SK-MEL-5 (cell line): ENCODE data around the gene ESPN. TPM values are rescaled to one million over a fixed set of nuclear protein-coding genes. Genes with fewer than 3 reads are reported as not detected.
"Not testable (repeated sequence)": the region's sequence is repeated elsewhere in the genome, so short reads cannot be mapped to it uniquely, and the experiment has no call there.

ENCODE experiments used
- DNase-seq: peaks from one replicate; pipeline ENCODE4 v3.0.0-alpha.2; 2016; ENCODE audit warnings: low read depth, low spot score
- in situ Hi-C: cut with HindIII; loops from 2 replicates; pipeline ENCODE4 v1.10.0; 2016; ENCODE audit warnings: low sequenced_read_pairs, high pct_unique_total_duplicates, low pct_unique_long_range_greater_than_20kb
- total RNA-seq: library from RNA; depleted of rRNA; stranded (reverse); fragments of >200 nt; shearing (Covaris generic); gene quantifications from 2 replicates; pipeline ENCODE4 v1.2.3, GENCODE V29; 2014

The ESPN gene
- total RNA-seq, 1 experiment from 2014 or later = 0.40 TPM

- in situ Hi-C loops = no loop called here
- no peak for DNase-seq
Measured at GRCh38 chr1:6483761-6484117, 59.2 kb downstream of the ESPN start.

DNA sequence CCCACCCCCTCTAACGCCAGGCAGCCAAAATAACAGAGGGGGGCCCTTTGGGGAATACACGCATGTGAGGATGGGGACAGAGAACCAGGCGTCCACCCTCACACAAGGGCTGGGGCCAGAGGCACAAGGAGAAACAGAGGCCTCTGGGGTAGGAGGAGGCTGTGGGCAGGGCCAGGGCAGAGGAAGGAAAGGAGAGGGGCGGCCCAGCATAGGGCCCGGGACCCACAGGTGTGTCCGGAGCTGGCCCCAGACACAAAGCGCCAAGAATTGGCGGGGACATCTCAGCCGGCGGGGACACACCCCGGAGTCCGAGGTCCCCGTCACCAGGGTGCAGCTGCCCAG is 60.2 kb downstream of the ESPN start:
- in situ Hi-C loops = no loop called here
- no peak for DNase-seq

- DNase-seq = no peak
- in situ Hi-C loops = no loop called here
Measured at GRCh38 chr1:6485168-6486101, 60.9 kb downstream of the ESPN start.

GRCh38 chr1:6486433-6487011 is 61.9 kb downstream of the ESPN start:
- in situ Hi-C loops = no loop called here
- DNase-seq = peak; percentile 81

DNA sequence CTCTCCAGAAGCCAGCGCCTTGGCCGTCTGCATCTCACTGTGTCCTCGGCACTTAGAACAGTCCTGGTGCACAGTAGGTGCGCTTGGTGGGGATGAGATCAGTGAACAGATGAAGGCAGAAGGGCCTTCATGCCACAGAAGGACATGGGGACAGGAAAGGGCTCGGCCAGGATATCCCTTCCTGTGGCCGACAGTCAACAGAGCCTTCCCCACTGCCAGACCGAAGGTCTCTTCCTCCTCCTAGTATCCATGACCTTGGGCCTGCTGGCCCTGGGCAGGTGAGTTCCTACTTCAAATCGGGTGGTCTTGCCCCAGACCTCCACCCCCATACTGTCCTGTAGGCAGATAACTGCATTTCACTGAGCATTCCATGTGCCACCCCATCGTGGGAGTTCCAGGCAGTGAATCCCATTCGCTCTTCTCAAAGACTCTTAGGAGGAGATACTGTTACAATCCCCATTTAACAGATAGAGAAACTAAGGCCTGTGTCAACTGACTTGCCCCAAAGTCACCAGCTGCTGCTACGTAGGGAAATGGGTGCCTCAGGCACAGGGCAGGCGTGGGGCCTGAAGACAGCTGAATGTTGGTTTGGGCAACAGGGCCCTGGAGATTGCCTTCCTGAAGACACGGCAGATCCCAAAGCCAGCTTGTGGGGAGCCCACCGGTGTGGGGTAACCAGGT is 63.4 kb downstream of the ESPN start:
- in situ Hi-C loops = no loop called here
- no peak for DNase-seq

DNA sequence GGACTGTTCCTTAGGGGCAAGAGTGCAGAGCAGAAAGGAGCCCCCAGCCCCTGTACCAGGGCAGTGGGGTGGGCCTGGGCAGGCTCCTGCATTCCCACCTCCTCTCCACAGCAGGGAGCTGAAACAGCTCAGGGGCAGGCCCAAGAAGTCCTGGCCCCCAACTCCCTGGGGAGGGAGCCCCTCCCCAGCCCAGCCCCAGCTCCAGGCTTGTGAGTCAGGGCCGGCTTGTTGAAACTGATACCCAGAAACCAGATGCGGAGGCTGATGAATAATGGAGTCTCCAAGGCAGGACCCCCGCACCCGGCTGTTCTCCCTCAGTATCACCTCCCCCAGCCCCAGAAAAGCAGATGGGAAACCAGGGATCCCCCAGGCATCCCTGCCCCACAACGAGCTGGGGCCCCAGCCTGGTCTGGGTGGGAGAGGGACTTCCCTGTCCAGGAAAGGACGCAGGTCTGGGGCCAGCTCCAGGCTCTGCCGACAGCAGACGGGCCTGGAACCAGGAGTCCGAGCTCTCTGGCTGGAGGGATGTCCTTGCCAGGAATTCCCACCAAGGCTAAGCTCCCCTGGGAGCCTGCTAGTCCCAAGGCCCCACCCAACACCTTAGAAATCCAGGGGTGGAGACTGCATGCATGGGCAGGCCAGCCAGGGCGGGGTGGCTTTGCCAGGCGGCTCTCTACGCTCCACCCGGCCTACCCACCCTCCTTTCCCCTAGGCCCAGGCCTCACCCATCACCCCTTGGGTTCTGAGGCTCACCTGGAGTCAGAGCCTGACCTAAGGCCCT is 64.2 kb downstream of the ESPN start:
- no peak for DNase-seq
- in situ Hi-C loops = no loop called here

DNA sequence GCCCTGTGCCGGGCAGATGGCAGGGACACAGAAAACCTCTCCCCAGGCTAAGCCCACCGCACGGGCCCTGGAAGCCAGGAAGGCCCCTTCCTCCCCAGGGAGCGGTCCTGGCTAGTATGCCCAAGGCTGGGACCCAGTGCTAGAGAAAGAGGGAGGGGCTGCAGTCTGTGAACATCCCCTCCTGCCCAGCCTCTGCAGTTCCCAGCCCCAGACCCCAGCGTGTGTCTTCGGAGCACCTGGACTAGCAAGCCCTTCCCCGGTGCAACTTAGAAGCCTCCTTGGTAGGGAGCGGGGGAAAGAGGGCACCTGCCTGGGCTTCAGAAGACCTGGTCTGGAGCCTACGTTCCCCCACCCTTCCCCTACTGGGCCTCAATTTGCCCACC is 64.8 kb downstream of the ESPN start:
- no peak for DNase-seq
- in situ Hi-C loops = no loop called here

DNA sequence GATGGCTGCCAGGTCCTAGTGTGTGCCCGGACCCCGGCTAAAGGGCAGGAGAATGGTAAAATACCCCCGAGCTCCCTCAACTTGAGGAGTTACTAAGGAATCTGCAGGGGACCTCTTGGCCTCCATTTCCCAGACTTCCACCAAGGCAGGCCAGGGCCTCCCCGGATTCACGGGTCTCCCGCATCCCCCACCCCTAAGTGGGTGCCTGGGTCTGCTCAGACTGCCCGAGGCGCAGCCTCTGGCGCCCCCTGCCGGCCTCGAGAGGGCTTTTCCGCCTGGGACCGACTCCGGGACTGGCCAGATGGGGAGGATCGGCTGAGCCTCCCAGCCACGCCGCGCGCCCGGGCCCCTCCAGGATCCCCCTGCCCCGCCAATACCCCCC is 65.2 kb downstream of the ESPN start:
- in situ Hi-C loops = no loop called here

GRCh38 chr1:6490181-6491080 is 65.9 kb downstream of the ESPN start:
- peak; percentile 58 for DNase-seq

More for the DNA sequence above, 65.2 kb downstream of the ESPN start:
- peak; percentile 69 for DNase-seq

GRCh38 chr1:6491081-6491449 is 66.5 kb downstream of the ESPN start:
- DNase-seq = no peak
- in situ Hi-C loops = no loop called here

More at GRCh38 chr1:6490181-6491080, 65.9 kb downstream of the ESPN start:
- in situ Hi-C loops = no loop called here

GRCh38 chr1:6491480-6491962 is 66.9 kb downstream of the ESPN start, which contains the start of gene PLEKHG5:
TSS of gene PLEKHG5 (minus strand) at chr1:6491667. CDS start at chr1:6477571, 14,096 bp downstream.
- DNase-seq = no peak
- in situ Hi-C loops = no loop called here

- DNase-seq = no peak
- in situ Hi-C loops = no loop called here
Measured at GRCh38 chr1:6491966-6492365, 67.4 kb downstream of the ESPN start.

DNA sequence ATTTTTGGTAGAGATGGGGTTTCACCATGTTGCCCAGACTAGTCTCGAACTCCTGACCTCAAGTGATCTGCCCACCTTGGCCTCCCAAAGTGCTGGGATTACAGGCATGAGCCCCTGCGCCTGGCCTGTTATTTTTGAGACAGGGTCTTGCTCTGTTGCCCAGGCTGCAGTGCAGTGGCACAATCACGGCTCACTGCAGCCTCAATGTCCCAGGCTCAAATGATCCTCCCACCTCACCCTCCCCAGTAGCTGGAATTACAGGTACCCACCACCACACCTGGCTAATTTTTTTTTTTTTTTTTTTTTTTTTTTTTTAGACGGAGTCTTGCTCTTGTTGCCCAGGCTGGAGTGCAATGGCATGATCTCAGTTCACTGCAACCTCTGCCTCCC is 69.3 kb downstream of the ESPN start:
- DNase-seq, in situ Hi-C loops: not testable (repeated sequence)

- no peak for DNase-seq
- in situ Hi-C loops = no loop called here
Measured at GRCh38 chr1:6494627-6495026, 70.1 kb downstream of the ESPN start.

DNA sequence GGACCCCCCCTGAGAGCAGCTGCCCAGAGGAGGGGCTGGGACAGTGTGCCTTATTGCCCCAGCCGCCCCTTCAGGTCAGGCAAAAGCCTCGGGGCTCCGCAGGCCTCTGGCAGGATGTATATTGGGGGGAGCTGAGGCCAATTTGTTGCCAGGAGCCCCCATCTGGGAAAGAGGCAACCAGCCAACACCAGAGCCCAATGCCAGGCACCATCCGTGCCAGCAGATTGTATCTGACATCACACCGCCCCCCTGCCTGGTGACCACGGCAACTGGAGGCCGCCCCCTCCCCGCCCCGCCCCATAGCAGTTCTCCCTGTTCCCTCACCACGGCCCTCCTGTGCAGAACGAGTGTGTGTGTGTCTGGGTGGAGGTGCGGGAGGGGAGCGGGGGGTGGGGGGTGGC is 70.5 kb downstream of the ESPN start:
- no peak for DNase-seq
- in situ Hi-C loops = no loop called here

DNA sequence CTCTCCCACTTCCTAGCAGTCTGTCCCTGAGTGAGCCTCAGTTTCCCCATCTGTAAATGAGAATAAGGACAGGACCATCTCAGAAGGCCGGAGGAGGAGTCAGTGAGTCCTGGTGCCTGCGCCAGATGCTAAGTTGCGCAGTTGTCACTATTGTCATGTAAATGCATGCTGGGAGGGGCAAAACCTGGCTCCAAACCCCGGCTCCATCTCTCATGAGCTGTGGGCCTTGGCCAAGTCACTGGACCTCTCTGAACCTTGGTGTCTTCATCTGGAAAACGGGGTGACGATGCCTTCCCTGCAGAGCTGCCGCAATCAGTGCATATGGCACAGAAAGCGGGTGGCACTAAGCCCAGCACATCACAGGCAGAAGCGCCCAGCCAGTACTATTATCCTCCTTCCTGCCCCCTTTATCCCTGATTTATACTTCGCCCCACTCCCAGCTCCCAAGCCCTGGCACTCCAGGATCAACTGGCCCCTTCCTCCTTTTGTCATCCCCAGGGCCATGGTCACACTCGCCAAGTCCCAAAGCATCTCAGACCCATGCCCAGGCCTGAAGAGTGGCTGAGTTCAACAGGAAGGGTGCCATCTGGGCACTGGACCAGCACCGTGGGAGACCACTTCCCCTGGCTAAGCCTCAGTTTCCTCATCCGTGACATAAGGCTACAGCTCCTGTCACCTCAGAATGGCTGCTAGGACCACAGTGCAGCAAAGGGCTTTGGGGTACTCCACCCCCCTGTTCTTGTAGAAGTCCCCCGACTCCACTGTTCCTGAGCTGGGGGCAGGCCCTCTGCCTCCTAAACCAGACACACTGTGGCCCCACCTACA is 71.2 kb downstream of the ESPN start:
- in situ Hi-C loops = no loop called here
- no peak for DNase-seq
